BJ (cell line): ENCODE measurements around the gene AKR1C8. TPM values are rescaled to one million over a fixed set of nuclear protein-coding genes. Genes with fewer than 3 reads are reported as not detected.

Experiments
- CTCF ChIA-PET: fragments of 350-600 bp; formaldehyde crosslinking; extraction: SDS; loops from one replicate; lab custom pipeline; 2021; ENCODE audit warnings: antibody characterized with exemption, inconsistent platforms; lab: Yijun Ruan, JAX
- POLR2A ChIA-PET: fragments of 300-600 bp; sonication (Branson Sonifier 250); formaldehyde crosslinking; extraction: SDS; loops from one replicate; lab custom pipeline; 2021; ENCODE audit warnings: antibody characterized with exemption; lab: Charles Lee
- DNase-seq: peaks from one replicate; pipeline ENCODE4 v3.0.0-alpha.2; 2011; ENCODE audit warnings: low read depth
- H3K27me3 ChIP-seq: 2 replicates; pipeline ENCODE4 v1.6.0; 2011; ENCODE audit warnings: low read length; ENCODE audit not compliant: control insufficient read depth, insufficient read depth
- H3K36me3 ChIP-seq: 2 replicates; pipeline ENCODE4 v1.5.1; 2011; ENCODE audit warnings: low read length; ENCODE audit not compliant: control insufficient read depth, insufficient read depth
- H3K4me3 ChIP-seq: 2 replicates; pipeline ENCODE4 v1.5.1; 2011; ENCODE audit warnings: low read depth, mild to moderate bottlenecking, control low read depth, low read length
- CTCF ChIP-seq: IDR thresholded peaks from 2 replicates; pipeline ENCODE4 v1.5.1; 2011; ENCODE audit warnings: low read depth, mild to moderate bottlenecking, control low read depth, inconsistent platforms, low read length, moderate library complexity; ENCODE audit not compliant: insufficient read depth
- polyA plus RNA-seq: library from polyadenylated mRNA; depleted of rRNA; stranded (reverse); fragments of >200 nt; gene quantifications from 2 replicates; pipeline ENCODE4 v1.2.3, GENCODE V29; 2011

The AKR1C8 gene
- polyA plus RNA-seq, 1 experiment, result not detected

GRCh38 chr10:5165738-5166137 lies 19.2 kb downstream of the AKR1C8 start:
- ChIA-PET POLR2A (no interaction called here), CTCF (no interaction called here)
- Histone ChIP-seq H3K4me3 (no peak overlapping the region), H3K36me3 (no peaks in the 10 kb centered on the region), H3K27me3 (no peaks in the 10 kb centered on the region)
- TF ChIP-seq CTCF, result no peak
- no peak for DNase-seq

GRCh38 chr10:5163487-5163886 lies 21.5 kb downstream of the AKR1C8 start:
- CTCF ChIA-PET, result no interaction called here
- POLR2A ChIA-PET, result no interaction called here
- no peaks in the 10 kb centered on the region for H3K36me3 ChIP-seq
- TF ChIP-seq CTCF, result no peak
- no peak for DNase-seq
- H3K27me3 ChIP-seq, result no peaks in the 10 kb centered on the region
- no peak overlapping the region for H3K4me3 ChIP-seq

- Histone ChIP-seq H3K4me3 (no peak overlapping the region), H3K36me3 (no peaks in the 10 kb centered on the region), H3K27me3 (no peaks in the 10 kb centered on the region)
- ChIA-PET CTCF (no interaction called here), POLR2A (no interaction called here)
- no peak for DNase-seq
- TF ChIP-seq CTCF, result no peak
These were observed 25.8 kb downstream of the AKR1C8 start for GRCh38 chr10:5159126-5159525.

GRCh38 chr10:5157501-5157900 lies 27.4 kb downstream of the AKR1C8 start:
- Histone ChIP-seq H3K36me3 (no peaks in the 10 kb centered on the region), H3K27me3 (no peaks in the 10 kb centered on the region), H3K4me3 (no peak overlapping the region)
- no peak for DNase-seq
- TF ChIP-seq CTCF, result no peak
- CTCF ChIA-PET, result no interaction called here
- POLR2A ChIA-PET, result no interaction called here

GRCh38 chr10:5155951-5156350 lies 29.0 kb downstream of the AKR1C8 start:
- H3K36me3 ChIP-seq, result no peaks in the 10 kb centered on the region
- H3K4me3 ChIP-seq, result no peak overlapping the region
- TF ChIP-seq CTCF, result no peak
- ChIA-PET POLR2A (no interaction called here), CTCF (no interaction called here)
- no peak for DNase-seq
- no peaks in the 10 kb centered on the region for H3K27me3 ChIP-seq
